ENCODE results near the gene KIAA0930.
"Not testable (repeated sequence)": the region's sequence is repeated elsewhere in the genome, so short reads cannot be mapped to it uniquely, and the experiment has no call there.

The KIAA0930 gene

DNA sequence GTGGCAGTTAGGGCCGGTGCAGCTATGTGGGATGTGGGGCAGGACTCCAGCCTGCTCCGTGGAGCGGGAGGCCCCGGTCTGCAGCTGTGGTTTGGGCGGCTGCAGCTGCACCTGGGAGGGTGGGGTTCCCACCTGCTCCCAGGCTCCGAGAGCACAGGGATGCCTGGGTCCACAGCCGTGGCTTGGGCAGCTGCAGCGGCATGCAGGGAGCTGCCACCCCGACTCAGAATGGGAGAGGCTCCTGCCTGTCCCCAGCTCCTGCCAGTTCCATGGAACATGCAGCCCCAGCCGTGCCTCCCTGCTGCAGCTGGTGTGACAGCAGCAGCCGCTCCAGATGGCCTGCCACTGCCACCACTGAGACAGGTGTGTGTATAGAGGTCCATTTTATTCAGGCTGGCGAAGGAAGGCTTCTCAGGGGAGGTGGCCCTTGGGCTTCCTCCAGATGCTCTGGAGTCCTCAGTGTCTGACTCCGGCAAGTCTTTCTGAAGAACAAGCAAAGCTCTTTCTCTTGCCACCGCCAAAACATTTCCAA is 22.3 kb upstream of the KIAA0930 start:
- no peak for DNase-seq

DNA sequence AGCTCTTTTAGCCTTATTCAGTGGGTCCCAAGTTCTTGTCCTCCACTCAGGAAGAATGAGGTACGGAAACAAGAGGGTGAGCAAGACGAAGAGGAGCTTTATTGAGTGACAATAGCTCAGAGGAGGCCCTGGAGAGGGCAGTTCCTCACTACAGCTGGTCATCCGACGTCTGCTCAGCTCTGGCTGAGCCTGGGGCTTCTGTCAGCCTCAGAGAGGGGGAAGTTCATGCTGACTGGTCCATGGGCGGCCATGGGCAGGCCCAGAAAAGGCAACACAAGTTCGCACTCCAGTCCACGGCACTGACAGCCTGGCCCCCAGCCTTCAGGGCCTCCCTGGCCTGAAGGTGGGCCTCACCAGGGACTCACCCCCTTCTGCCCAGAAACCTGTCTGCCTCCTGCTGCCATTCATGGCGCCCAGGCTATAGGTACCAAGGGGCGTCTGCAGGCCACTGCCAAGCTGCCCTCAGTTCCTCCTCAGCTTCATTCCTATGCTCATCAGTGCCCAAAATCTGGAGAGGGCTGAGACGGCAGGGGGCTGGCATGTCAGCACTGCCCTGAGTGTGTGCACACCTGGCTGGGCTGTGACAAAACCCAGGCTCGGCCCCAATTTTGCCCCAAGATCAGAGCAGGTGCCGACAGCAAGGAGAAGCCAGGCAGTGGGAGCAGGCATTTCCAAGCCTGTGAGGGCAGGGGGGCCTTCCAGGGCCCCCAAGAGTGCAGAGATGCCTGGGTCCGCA is 21.7 kb upstream of the KIAA0930 start:
- no peak for DNase-seq

GRCh38 chr22:45261407-45262088 is 20.9 kb upstream of the KIAA0930 start:
- DNase-seq: no peak

DNA sequence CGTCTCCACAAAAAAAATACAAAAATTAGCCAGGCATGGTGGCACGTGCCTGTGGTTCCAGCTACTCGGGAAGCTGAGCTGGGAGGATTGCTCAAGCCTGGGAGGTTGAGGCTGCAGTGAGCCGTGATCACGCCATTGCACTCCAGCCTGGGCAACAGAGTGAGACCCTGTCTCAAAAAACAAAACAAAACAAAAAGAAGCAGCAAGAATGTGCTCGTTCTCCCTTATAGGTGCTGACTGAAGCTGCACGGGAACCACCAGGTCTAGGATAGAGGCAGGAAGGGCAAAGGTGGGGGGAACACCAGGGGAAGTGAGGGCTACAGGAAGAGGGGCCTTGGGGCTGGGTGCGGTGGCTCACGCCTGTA is 19.7 kb upstream of the KIAA0930 start:
- not testable (repeated sequence) for DNase-seq

GRCh38 chr22:45259754-45260394 is 19.2 kb upstream of the KIAA0930 start:
- DNase-seq: no peak

DNA sequence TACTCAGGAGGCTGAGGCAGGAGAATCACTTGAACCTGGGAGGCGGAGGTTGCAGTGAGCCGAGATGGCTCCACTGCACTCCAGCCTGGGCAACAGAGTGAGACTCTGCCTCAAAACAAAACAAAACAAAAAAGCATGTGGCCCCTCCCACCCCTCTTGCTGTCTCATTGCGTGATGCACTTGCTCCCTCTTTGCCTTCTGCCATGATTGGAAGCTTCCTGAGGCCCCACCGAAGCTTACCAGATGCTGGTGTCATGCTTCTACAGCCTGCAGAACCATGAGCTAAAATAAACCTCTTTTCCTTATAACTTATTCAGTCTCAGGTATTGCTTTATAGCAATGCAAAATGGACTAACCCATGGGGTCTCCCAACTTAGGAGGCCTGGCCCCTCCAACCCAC is 17.2 kb upstream of the KIAA0930 start:
- DNase-seq: not testable (repeated sequence)

- DNase-seq: no peak
These were observed 14.1 kb upstream of the KIAA0930 start for GRCh38 chr22:45254789-45255278.

GRCh38 chr22:45254388-45254787 is 13.7 kb upstream of the KIAA0930 start:
- DNase-seq: no peak

DNA sequence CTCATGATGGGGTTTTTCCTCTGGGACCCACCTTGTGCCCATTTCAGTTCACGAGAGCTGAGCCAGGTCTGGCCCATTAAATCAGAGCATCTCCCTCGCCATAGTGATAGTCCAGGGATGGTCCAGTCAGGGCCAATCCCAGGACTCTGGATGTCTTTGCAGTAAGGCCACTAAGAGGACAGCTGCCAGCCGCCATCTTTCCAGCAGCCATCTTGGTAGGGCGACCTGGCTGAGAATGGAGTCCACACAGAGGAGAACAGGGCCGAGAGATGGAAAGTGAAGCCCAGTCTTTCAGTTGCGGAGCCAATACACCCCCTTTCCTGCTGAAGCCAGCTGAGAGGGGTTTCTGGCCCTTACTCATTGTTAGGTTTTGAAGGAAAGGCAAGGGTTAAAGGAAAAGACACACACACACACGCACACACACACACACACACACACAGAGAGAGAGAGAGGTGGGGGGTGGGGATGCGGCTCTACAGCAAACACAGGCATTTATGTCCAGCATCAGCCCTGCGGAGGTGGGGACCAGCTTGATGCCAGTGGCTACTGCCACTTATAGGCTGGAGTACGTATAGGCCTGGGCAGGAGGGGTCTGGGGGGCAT is 12.4 kb upstream of the KIAA0930 start:
- DNase-seq: no peak

- no peak for DNase-seq
These were observed 11.1 kb upstream of the KIAA0930 start for GRCh38 chr22:45251825-45252224.

DNA sequence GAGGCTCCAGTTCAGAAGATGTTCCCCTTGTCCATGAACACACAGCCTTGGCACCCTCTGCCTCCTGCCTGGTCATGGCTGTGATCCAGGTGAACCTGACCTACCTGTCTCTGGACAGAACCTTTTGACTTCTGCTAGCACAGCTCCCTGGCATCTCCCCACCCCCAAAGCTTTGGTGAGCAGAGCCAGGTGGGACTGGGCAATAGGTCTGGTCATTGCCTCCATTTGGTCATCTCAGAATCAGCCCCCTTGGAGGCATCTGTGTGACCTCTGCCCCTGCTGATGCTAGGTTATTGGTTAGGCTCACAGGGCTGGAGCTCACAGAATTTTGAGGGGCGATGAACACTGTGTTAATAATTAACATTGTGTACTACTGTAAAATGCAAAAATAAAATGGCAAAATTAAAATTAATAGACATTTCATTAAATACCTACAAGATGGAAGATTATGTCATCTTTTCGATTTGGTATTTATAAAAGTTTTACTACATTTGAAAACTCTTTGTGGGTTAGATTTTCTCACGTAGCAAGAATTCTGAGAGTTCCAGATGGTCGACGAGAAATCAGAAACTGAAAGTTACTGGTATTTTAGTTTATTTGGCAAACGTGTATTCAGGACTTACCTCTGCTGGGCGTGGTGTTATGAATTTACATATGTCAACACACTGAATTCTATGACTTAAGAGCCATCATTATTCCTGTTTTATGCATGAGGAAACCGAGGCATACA is 8.3 kb upstream of the KIAA0930 start:
- DNase-seq: no peak

GRCh38 chr22:45246060-45246985 is 5.6 kb upstream of the KIAA0930 start:
- DNase-seq: no peak

DNA sequence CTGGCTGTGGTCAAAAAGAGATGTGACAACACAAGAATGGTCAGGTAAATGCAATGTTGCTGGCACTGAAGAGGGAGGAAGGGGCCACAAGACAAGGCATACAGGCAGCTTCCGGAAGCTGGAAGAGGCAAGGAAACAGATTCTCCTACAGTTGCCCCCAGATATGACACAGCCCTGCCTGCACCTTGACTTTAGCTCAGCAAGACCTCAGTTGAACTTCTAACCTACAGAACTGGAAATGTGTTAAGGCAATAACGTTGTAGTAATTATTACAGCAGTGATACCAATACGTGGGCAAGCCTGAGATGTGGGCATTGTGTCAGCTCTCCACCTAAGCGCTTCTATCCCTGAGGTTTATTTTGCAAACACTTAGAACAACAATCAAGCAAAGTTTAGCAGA is 4.2 kb upstream of the KIAA0930 start:
- no peak for DNase-seq

GRCh38 chr22:45242778-45243191 is 2.1 kb upstream of the KIAA0930 start:
- DNase-seq: no peak

GRCh38 chr22:45240104-45240809 is 437 bp downstream of the KIAA0930 start:
- DNase-seq: no peak

DNA sequence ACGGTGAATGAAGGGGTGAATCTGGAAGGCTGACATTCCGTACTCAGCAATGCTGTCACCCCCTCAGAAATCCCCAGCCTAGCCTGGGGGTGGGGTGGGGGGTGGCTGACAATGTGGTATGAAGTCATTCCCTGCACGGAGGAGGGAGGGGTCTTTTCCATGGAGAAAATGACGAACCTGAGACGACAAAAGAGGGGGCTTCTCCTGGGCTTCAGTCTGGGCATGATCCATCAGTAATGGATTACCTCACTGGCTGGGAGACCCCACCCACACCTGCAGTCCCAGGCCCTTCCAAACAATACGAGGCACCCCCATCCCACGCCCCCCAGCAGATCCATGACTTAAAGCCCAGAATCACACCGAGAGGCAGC is 1.0 kb downstream of the KIAA0930 start:
- DNase-seq: no peak

DNA sequence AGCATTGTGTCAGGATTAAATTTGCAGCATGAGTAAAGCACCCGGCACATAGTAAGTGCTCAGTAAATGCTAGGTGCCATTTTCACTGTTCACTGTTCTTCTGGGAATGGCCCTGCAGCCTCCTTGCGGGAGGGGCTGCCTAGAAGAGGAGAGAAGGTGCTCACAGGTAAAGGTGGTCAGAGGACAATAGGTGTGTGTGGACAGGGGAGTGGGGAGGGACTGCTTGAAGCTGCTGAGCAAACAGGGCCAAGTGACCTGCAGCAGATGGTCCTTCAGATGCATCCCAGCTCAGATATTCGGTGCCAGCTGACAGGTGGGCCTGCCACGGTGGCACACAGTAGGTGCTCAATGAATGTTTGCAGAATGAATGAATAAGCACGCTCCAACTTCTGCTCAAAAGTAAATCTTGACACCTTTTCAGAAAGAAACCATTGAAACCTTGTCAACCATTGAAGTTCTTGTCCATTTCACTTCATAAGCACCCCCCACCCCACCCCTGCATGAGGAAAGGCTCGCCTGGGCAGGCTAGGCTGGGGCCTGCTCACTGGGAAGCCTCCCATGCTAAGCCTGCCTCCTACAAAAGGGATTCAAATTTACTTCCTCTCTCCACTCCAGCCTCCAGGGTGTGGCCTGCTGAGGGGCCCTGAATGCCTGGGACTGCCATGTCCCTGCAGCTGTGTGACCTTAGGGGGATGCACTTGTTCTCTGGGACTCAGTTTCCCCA is 1.6 kb downstream of the KIAA0930 start:
- DNase-seq: no peak

DNA sequence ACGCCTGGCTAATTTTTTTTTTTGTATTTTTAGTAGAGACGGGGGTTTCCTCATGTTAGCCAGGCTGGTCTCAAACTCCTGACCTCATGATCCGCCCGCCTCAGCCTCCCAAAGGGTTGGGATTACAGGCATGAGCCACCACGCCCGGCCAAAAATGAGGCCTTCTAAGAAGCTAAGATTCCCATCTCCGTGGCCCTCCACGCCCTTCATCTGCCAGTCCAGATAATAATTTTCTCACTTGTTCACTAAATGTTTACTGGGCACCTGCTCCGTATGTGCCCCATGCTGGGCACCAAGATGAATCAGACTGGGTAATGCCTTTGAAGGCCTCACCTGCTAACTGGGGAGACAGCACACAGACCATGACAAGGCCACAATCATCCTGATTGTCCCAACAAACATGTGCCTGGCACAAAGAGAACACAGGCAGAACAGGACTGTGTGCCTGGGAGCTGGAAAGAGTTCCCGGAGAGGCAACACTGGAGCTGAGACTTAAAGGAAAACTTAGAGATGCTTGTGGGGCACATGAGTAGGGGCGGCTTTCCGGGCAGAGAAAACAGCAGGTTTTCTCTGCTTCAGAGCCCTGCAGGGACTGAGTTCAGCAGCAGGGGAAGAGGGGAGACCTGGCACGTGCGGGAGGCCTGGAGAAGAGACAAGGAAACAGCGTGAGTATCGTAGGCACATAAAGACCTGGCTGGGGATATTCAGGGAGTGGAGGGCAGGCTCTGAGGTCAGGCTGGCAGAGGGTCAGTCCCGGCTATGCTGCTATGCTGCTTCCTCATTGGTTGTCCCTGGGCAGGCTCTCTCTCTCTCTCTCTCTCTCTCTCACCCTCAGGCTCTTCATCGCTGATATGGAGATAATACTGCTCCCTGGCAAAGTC is 2.4 kb downstream of the KIAA0930 start:
- DNase-seq: no peak

Data from activated gamma-delta T cell (primary cell).